Activated CD4-positive, alpha-beta T cell treated with anti-CD3 and anti-CD28 coated beads, Interleukin-10, Interleukin-2, amounts not matched to agents 100 ng/mL and 50 ng/mL, durations not matched to agents 16 hours and 8 hours (primary cell): ENCODE data around the gene MTUS2.

Source experiments
- DNase-seq: peaks from one replicate; pipeline ENCODE4 v3.0.0-alpha.2; 2020

Gene MTUS2

GRCh38 chr13:28820099-28821051 lies at the start of gene MTUS2:
MTUS2 (plus strand) TSS chr13:28820339.
- DNase-seq: no peak

- no peak for DNase-seq
These were observed 41.6 kb upstream of the MTUS2 start for GRCh38 chr13:28778308-28779215.

- DNase-seq: no peak
These were observed 27.1 kb upstream of the MTUS2 start for GRCh38 chr13:28792992-28793391.

GRCh38 chr13:28794396-28794795 lies 25.7 kb upstream of the MTUS2 start:
- no peak for DNase-seq

- DNase-seq: no peak
These were observed 23.2 kb upstream of the MTUS2 start for GRCh38 chr13:28796938-28797257.

GRCh38 chr13:28805193-28805819 lies 14.8 kb upstream of the MTUS2 start:
- peak; percentile 49 for DNase-seq

GRCh38 chr13:28817204-28817603 lies 2.9 kb upstream of the MTUS2 start:
- DNase-seq: no peak

- no peak for DNase-seq
These were observed 951 bp upstream of the MTUS2 start for GRCh38 chr13:28819046-28819730.

GRCh38 chr13:28819735-28820098 lies 422 bp upstream of the MTUS2 start:
- peak; percentile 60 for DNase-seq

- no peak for DNase-seq
These were observed 2.0 kb downstream of the MTUS2 start for GRCh38 chr13:28822151-28822550.

- DNase-seq: no peak
These were observed 2.7 kb downstream of the MTUS2 start for GRCh38 chr13:28822801-28823200.

GRCh38 chr13:28825379-28825778 lies 5.2 kb downstream of the MTUS2 start:
- no peak for DNase-seq

- no peak for DNase-seq
These were observed 6.2 kb downstream of the MTUS2 start for GRCh38 chr13:28826368-28826767.

GRCh38 chr13:28830580-28830979 lies 10.4 kb downstream of the MTUS2 start:
- no peak for DNase-seq

GRCh38 chr13:28831117-28831516 lies 11.0 kb downstream of the MTUS2 start:
- DNase-seq: no peak

- DNase-seq: no peak
These were observed 17.0 kb downstream of the MTUS2 start for GRCh38 chr13:28837111-28837510.

GRCh38 chr13:28843639-28844038 lies 23.5 kb downstream of the MTUS2 start:
- DNase-seq: no peak

- DNase-seq: no peak
These were observed 29.3 kb downstream of the MTUS2 start for GRCh38 chr13:28849441-28849840.

- DNase-seq: no peak
These were observed 30.1 kb downstream of the MTUS2 start for GRCh38 chr13:28850226-28850625.

- DNase-seq: no peak
These were observed 31.3 kb downstream of the MTUS2 start for GRCh38 chr13:28851422-28851821.

- no peak for DNase-seq
These were observed 34.5 kb downstream of the MTUS2 start for GRCh38 chr13:28854657-28855056.

- no peak for DNase-seq
These were observed 36.1 kb downstream of the MTUS2 start for GRCh38 chr13:28856287-28856686.

- DNase-seq: no peak
These were observed 38.9 kb downstream of the MTUS2 start for GRCh38 chr13:28859069-28859468.
